Loucy (cell line): ENCODE data around the gene TBC1D22A.
A peak's percentile ranks its signal among the peaks of the same experiment; 100 is the strongest.
"Not testable (repeated sequence)": the region's sequence is repeated elsewhere in the genome, so short reads cannot be mapped to it uniquely, and the experiment has no call there.

Experiments used
- H2AFZ ChIP-seq: fragments of 200-600 bp; sonication (generic); 2 replicates; pipeline ENCODE4 v1.6.0; 2016; ENCODE audit warnings: antibody characterized with exemption, mild to moderate bottlenecking, low read length, moderate library complexity
- H3F3A ChIP-seq: fragments of 200-600 bp; 2 replicates; pipeline ENCODE4 v1.6.0; 2016; ENCODE audit warnings: antibody characterized with exemption, low read depth, mild to moderate bottlenecking
- H3K27me3 ChIP-seq: fragments of 200-600 bp; sonication (generic); 2 replicates; pipeline ENCODE4 v1.6.1; 2014; ENCODE audit warnings: low read length, mild to moderate bottlenecking; ENCODE audit not compliant: insufficient read depth, poor library complexity, severe bottlenecking
- H3K36me3 ChIP-seq: fragments of 200-600 bp; sonication (generic); 2 replicates; pipeline ENCODE4 v1.6.1; 2016; ENCODE audit warnings: low read length; ENCODE audit not compliant: insufficient read depth
- H3K4me1 ChIP-seq: fragments of 200-600 bp; sonication (generic); 2 replicates; pipeline ENCODE4 v1.5.1; 2014; ENCODE audit warnings: low read length, mild to moderate bottlenecking; ENCODE audit not compliant: insufficient read depth, poor library complexity, severe bottlenecking
- H3K4me2 ChIP-seq: fragments of 200-600 bp; sonication (generic); 2 replicates; pipeline ENCODE4 v1.6.0; 2014; ENCODE audit warnings: antibody characterized with exemption, low read length, low read depth, mild to moderate bottlenecking; ENCODE audit not compliant: poor library complexity, severe bottlenecking
- H3K4me3 ChIP-seq: fragments of 200-600 bp; sonication (generic); 2 replicates; pipeline ENCODE4 v1.5.1; 2014; ENCODE audit warnings: low read length, mild to moderate bottlenecking, mixed read lengths; ENCODE audit not compliant: poor library complexity, severe bottlenecking
- H3K79me2 ChIP-seq: fragments of 200-600 bp; sonication (generic); 2 replicates; pipeline ENCODE4 v1.6.1; 2014; ENCODE audit warnings: low read length; ENCODE audit not compliant: insufficient read depth
- H3K9ac ChIP-seq: fragments of 200-600 bp; sonication (generic); 2 replicates; pipeline ENCODE4 v1.6.0; 2014; ENCODE audit warnings: mild to moderate bottlenecking, low read depth, low read length, moderate library complexity; ENCODE audit not compliant: poor library complexity, severe bottlenecking
- H3K9me2 ChIP-seq: fragments of 200-600 bp; sonication (generic); replicated peaks from 2 replicates; pipeline ENCODE4 v1.6.1; 2016; ENCODE audit warnings: low read depth, low read length, mixed read lengths
- H3K9me3 ChIP-seq: fragments of 200-600 bp; sonication (generic); 2 replicates; pipeline ENCODE4 v1.6.1; 2014; ENCODE audit warnings: mild to moderate bottlenecking, antibody characterized with exemption, low read length, low read depth; ENCODE audit not compliant: insufficient read depth
- H4K20me1 ChIP-seq: fragments of 200-600 bp; sonication (generic); 2 replicates; pipeline ENCODE4 v1.6.0; 2014; ENCODE audit warnings: antibody characterized with exemption, low read length, mild to moderate bottlenecking; ENCODE audit not compliant: insufficient read depth, poor library complexity, severe bottlenecking
- EZH2phosphoT487 ChIP-seq: fragments of 200-600 bp; IDR thresholded peaks from 2 replicates; pipeline ENCODE4 v1.6.1; 2018; ENCODE audit warnings: antibody characterized with exemption, mild to moderate bottlenecking, moderate library complexity, borderline replicate concordance
- TF ChIP-seq, protein P1 (sequence below): fragments of 200-600 bp; sonication (generic); conservative IDR thresholded peaks from 2 replicates; pipeline ENCODE4 v1.5.1; 2014; ENCODE audit warnings: mild to moderate bottlenecking, antibody characterized with exemption, low read length

Gene TBC1D22A

DNA sequence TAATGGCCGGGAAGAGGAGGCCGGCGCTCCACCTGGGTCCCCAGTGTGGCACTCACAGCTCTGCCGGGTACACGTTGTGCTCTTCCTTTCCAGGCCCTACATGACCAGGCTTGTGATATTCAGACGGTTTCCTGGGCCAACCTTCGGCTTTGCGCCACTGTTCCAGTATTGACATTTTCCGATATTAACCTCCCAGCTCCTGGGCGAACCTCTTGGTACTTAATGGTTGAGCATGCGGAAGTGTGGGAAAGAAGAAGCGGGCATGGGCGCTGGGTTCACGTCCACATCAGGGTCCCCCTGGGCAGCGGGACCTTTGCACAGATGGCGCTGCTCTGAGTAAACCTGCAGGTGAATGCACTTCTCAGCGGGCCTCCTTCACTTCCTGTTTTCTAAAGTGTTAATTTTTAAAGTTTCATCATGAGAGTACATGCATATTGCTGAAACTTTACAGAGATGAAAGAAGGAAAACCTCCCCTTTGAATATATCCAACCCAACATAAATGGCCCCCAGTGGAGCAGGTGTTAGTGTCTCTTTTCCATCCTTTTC, 286.7 kb downstream of the TBC1D22A start:
- H3K9ac ChIP-seq: peak overlapping the region; percentile 1
- peak overlapping the region; percentile 28 for H3K4me2 ChIP-seq
- no peaks in the 10 kb centered on the region for H3K36me3 ChIP-seq

DNA sequence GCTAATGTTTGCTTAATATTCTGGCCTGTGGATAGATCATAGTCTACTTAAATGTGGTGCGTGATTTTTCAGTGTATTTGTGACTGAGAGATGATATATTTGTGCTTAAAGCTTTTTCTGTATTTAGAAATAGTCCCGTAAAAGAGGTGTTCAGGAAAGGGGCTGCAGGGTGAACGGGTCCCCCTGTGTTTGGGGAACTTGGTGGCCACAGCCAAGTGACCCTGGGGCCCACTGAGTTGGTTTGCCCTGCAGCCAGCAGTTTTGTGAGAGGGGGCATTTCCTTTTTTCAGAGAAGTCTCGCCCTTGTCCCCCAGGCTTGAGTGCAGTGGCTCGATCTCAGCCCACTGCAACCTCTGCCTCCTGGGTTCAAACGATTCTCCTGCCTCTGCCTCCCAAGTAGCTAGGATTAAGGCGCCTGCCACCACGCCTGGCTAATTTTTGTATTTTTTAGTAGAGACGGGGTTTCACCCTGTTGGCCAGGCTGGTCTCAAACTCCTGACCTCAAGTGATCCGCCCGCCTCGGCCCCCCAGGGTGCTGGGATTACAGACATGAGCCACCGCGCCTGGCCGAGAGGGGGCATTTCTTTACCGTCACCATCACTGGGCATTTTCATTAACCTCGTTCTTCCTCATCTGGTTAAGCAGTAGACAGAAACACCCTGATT, 287.4 kb downstream of the TBC1D22A start:
- H3K9me3 ChIP-seq, H3F3A ChIP-seq, H3K4me3 ChIP-seq, H2AFZ ChIP-seq, H3K36me3 ChIP-seq, H4K20me1 ChIP-seq, H3K9me2 ChIP-seq, H3K27me3 ChIP-seq: not testable (repeated sequence)
- Histone ChIP-seq H3K9ac (peak overlapping the region; percentile 1), H3K4me2 (peak overlapping the region; percentile 28), H3K79me2 (peaks cover 34% of the 10 kb centered on the region), H3K4me1 (peaks cover 76% of the 10 kb centered on the region)

More for the DNA sequence above, 286.7 kb downstream of the TBC1D22A start:
- Histone ChIP-seq H3K27me3 (no peaks in the 10 kb centered on the region), H4K20me1 (no peaks in the 10 kb centered on the region), H3K9me3 (no peaks in the 10 kb centered on the region), H2AFZ (no peak overlapping the region), H3K4me1 (peaks cover 76% of the 10 kb centered on the region), H3K79me2 (peaks cover 27% of the 10 kb centered on the region), H3K4me3 (no peak overlapping the region), H3K9me2 (no peaks in the 10 kb centered on the region), H3F3A (no peaks in the 10 kb centered on the region)
- TF ChIP-seq, protein P1, sequence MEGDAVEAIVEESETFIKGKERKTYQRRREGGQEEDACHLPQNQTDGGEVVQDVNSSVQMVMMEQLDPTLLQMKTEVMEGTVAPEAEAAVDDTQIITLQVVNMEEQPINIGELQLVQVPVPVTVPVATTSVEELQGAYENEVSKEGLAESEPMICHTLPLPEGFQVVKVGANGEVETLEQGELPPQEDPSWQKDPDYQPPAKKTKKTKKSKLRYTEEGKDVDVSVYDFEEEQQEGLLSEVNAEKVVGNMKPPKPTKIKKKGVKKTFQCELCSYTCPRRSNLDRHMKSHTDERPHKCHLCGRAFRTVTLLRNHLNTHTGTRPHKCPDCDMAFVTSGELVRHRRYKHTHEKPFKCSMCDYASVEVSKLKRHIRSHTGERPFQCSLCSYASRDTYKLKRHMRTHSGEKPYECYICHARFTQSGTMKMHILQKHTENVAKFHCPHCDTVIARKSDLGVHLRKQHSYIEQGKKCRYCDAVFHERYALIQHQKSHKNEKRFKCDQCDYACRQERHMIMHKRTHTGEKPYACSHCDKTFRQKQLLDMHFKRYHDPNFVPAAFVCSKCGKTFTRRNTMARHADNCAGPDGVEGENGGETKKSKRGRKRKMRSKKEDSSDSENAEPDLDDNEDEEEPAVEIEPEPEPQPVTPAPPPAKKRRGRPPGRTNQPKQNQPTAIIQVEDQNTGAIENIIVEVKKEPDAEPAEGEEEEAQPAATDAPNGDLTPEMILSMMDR: no peak
- TF ChIP-seq EZH2phosphoT487: no peak

DNA sequence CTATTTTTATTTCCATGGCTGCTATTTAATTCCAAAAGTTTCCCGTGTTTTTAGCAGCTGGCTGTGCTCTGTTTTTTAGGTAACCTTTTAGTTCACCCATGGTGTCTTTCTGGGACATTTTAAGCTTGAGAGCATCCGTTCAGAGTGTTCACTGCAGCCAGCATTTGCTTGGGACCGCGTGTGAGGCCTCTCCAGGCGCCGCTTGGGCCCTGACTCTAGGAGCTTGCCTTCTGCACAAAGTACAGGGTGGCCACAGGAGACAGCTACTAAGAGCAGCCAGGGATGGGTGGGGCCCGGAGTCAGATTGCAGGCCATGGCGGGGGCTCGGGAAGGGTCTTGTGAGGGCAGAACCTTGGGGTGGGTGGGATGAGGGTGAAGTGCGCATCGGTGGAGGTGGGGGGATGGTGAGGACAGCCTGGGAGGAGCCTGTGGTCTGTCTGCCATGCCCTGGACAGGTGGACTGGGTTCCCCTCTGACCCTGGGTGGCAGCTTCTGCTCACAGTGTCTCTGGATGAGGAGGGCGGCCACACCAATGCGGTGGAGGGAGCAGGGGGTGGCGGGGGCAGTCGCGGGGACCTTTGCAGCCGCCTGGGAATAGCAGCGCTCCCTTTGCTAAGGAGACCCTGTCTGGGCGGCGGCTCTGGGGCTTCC, 288.1 kb downstream of the TBC1D22A start:
- no peaks in the 10 kb centered on the region for H4K20me1 ChIP-seq
- H3K27me3 ChIP-seq: no peaks in the 10 kb centered on the region
- no peaks in the 10 kb centered on the region for H3F3A ChIP-seq
- H3K9ac ChIP-seq: peak overlapping the region; percentile 25
- no peaks in the 10 kb centered on the region for H3K36me3 ChIP-seq
- H3K9me3 ChIP-seq: no peaks in the 10 kb centered on the region
- no peak overlapping the region for H3K4me2 ChIP-seq
- H3K9me2 ChIP-seq: no peaks in the 10 kb centered on the region
- peaks cover 76% of the 10 kb centered on the region for H3K4me1 ChIP-seq
- peaks cover 40% of the 10 kb centered on the region for H3K79me2 ChIP-seq
- H2AFZ ChIP-seq: no peak overlapping the region
- no peak overlapping the region for H3K4me3 ChIP-seq
- no peak for TF ChIP-seq EZH2phosphoT487

DNA sequence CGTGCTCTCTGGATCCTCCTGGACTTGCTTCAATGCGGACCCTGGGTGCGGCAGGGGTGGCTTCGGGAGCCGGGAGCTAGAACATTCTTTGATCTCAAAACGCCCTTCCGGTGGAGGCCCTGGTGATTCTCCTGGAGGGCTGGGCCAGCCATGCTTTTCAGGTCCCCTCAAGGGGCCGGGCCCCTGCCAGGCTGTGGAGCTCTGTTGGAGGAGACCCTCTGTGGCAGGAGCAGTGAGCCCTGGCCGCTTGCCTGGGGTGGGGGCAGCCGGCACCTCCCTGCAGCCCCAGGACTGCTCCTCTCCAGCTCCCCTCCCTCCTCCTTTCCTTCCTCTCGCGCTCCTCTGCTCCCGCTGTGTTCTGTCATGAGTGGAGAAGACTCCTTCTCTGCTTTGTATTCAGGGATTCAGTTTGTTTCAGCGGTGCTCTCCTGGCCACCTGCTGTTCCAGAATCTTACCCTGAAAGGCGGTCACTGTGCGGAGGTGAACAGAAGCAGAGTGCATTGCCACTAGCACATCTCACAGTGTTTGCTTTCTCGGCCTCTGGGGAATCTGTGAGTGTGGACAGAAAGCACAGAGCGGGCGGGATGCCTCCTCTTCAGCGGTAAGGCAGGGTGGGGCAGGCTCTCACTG, 289.1 kb downstream of the TBC1D22A start:
- Histone ChIP-seq H3K27me3 (no peaks in the 10 kb centered on the region), H3K36me3 (no peaks in the 10 kb centered on the region), H3F3A (no peaks in the 10 kb centered on the region), H3K4me1 (peaks cover 84% of the 10 kb centered on the region), H3K4me3 (no peak overlapping the region), H3K9ac (peak overlapping the region; percentile 89), H3K9me3 (no peaks in the 10 kb centered on the region), H3K79me2 (peaks cover 51% of the 10 kb centered on the region), H3K4me2 (peak overlapping the region; percentile 82), H4K20me1 (no peaks in the 10 kb centered on the region), H2AFZ (no peak overlapping the region), H3K9me2 (no peaks in the 10 kb centered on the region)
- TF ChIP-seq, protein P1: no peak
- TF ChIP-seq EZH2phosphoT487: no peak
